H1 (cell line): Measurements from ENCODE around the gene RHOBTB3. TPM values are rescaled to one million over a fixed set of nuclear protein-coding genes. Genes with fewer than 3 reads are reported as not detected.

Experiments
- BACH1 ChIP-seq: IDR thresholded peaks from 2 replicates; pipeline ENCODE4 v1.6.1; 2012; ENCODE audit warnings: low read length, improper control_type of control experiment
- CBX8 ChIP-seq: fragments of 300-800, 300-1000 bp; sonication (generic); IDR thresholded peaks from 2 replicates; pipeline ENCODE4 v1.7.1; 2016; ENCODE audit warnings: low read depth, low read length, borderline replicate concordance
- CTBP2 ChIP-seq: IDR thresholded peaks from 2 replicates; pipeline ENCODE4 v1.7.0; 2011; ENCODE audit warnings: borderline replicate concordance, mild to moderate bottlenecking, moderate library complexity, mixed read lengths, low read length; ENCODE audit not compliant: insufficient read depth, insufficient read length
- KDM5A ChIP-seq: fragments of 200-600 bp; IDR thresholded peaks from 2 replicates; pipeline ENCODE4 v1.7.1; 2012; ENCODE audit warnings: mild to moderate bottlenecking, low read length, inconsistent platforms, mixed read lengths
- RBBP5 ChIP-seq: IDR thresholded peaks from 2 replicates; pipeline ENCODE4 v1.7.1; 2012; ENCODE audit warnings: low read depth, mild to moderate bottlenecking, inconsistent platforms, low read length, moderate library complexity, borderline replicate concordance
- YY1 ChIP-seq: IDR thresholded peaks from 2 replicates; pipeline ENCODE4 v1.6.1; 2011; ENCODE audit warnings: low read depth, mild to moderate bottlenecking, low read length
- polyA plus RNA-seq, 7 experiments: library from polyadenylated mRNA; depleted of rRNA in 3 of 7; stranded (reverse) in 5 of 7; unstranded in 2 of 7; fragments of >200 nt in 5 of 7; fragments of 200-250 nt in 2 of 7; gene quantifications; 1 replicate in 5 of 7; 2 replicates in 1 of 7; 4 replicates in 1 of 7; pipeline versions ENCODE4 v1.2.1 to v1.2.3, GENCODE V29; 2011 to 2013; ENCODE audit warnings: missing spikeins in 2 of 7, mixed read lengths in 2 of 7
- total RNA-seq: library from RNA; stranded (reverse); fragmentation: NEBNext Ultra II Directional; extraction: Animal tissue kit (Norgen Biotek cat#: 25700); gene quantifications from 2 replicates; pipeline ENCODE4 v1.2.1, GENCODE V29; 2021

The RHOBTB3 gene
- total and polyA plus RNA-seq, 2 of the 8 experiments (the other 6 are each of a cell fraction or from before 2014, with no cell fraction given), result 8.2 to 17.5 TPM

- TF ChIP-seq RBBP5, result no peak
- TF ChIP-seq KDM5A, result no peak
- TF ChIP-seq CBX8, result no peak
- TF ChIP-seq CTBP2, result no peak
- TF ChIP-seq YY1, result no peak
- TF ChIP-seq BACH1, result no peak
Observed at GRCh38 chr5:95838556-95838955, 107.4 kb downstream of the RHOBTB3 start (continued).
